Measurements from ENCODE around the gene PHF13. TPM values are rescaled to one million over a fixed set of nuclear protein-coding genes. Genes with fewer than 3 reads are reported as not detected.

PHF13 gene
- total and polyA plus RNA-seq, 9 of the 15 experiments (the other 6 are each of a cell fraction or from before 2014, with no cell fraction given): 1.8 to 36.1 (median 11.7) TPM

- CTCF ChIA-PET (ENCODE audit: low intra/inter-chr PET ratio): no interaction called here
- H3K4me3 ChIP-seq: no peak overlapping the region
- POLR2A ChIA-PET: no interaction called here
- DNase-seq (ENCODE audit: extremely low read depth in 1 of 4, low spot score in 3 of 4) (no peak), FAIRE-seq (no peak), ATAC-seq (no peak)
- H3K9ac ChIP-seq (ENCODE audit: insufficient read depth in 1 of 2, low read depth in 2 of 2, low read length in 2 of 2): no peak overlapping the region
- H3K9me3 ChIP-seq (replicated peaks; ENCODE audit: control insufficient read depth, insufficient read depth, low read depth, low read length): no peaks in the 10 kb centered on the region
- no peak overlapping the region for H3K27ac ChIP-seq (ENCODE audit: extremely low read depth, low read depth, low read length)
- H4K20me1 ChIP-seq (replicated peaks; ENCODE audit: control insufficient read depth, insufficient read depth, low read length): peaks cover 2% of the 10 kb centered on the region; the same call in 1 of the 2 replicates
- TF ChIP-seq EGR1 (conservative IDR thresholded peaks at IDR 0.05) (0 out of 2 replicates have a peak, but pooled peaks have one; percentile 23), RBM17 (IDR thresholded peaks at IDR 0.05; ENCODE audit: borderline replicate concordance, low read depth, low read length) (no peak)
- H3K4me2 ChIP-seq (ENCODE audit: insufficient read depth, low read length): no peak overlapping the region
- H3K4me1 ChIP-seq (replicated peaks in 1 of 2; ENCODE audit: control insufficient read depth in 2 of 2, insufficient read depth in 2 of 2, low read length in 2 of 2): peaks cover 0 to 14% of the 10 kb centered on the region in 2 experiments; a peak in 1 of 5 replicates
- no peak overlapping the region for H2AFZ ChIP-seq (ENCODE audit: low read depth, low read length)
- H3K27me3 ChIP-seq (ENCODE audit: control insufficient read depth in 2 of 2, insufficient read depth in 2 of 2, low read length in 2 of 2): no peaks in the 10 kb centered on the region
- whole genome bisulfite sequencing (ENCODE audit: insufficient coverage, low coverage, missing lambda C conversion rate): 98% methylated on average over 9 of the region's 9 CpGs
- in situ Hi-C loops (cut with MboI): loop anchor here (10.0 kb wide), 1 partner anchor 143 kb away; the partner anchor contains the start of gene PLEKHG5
- intact Hi-C loops (cut with micrococcal nuclease): no loop called here
- H3K36me3 ChIP-seq (ENCODE audit: control insufficient read depth, insufficient read depth, low read length): peaks cover 95% of the 10 kb centered on the region
- no TSS peak for BruUV-seq (replicated peaks)
- H3K79me2 ChIP-seq (ENCODE audit: control insufficient read depth, insufficient read depth, low read length): no peaks in the 10 kb centered on the region
- H3K9me1 ChIP-seq (ENCODE audit: control insufficient read depth, insufficient read depth, low read length): no peaks in the 10 kb centered on the region
Measured at GRCh38 chr1:6637770-6638169, 24.2 kb downstream of the PHF13 start.

GRCh38 chr1:6638226-6638625, 24.7 kb downstream of the PHF13 start:
- POLR2A ChIA-PET: no interaction called here
- no peak for DNase-seq (ENCODE audit: extremely low read depth in 1 of 4, low spot score in 3 of 4)
- no TSS peak for BruUV-seq (replicated peaks)
- Histone ChIP-seq H4K20me1 (replicated peaks; ENCODE audit: control insufficient read depth, insufficient read depth, low read length) (peaks cover 2% of the 10 kb centered on the region; the same call in 1 of the 2 replicates), H3K9me3 (replicated peaks; ENCODE audit: control insufficient read depth, insufficient read depth, low read depth, low read length) (no peaks in the 10 kb centered on the region), H3K27ac (ENCODE audit: extremely low read depth, low read depth, low read length) (no peak overlapping the region), H3K4me1 (replicated peaks in 1 of 2; ENCODE audit: control insufficient read depth in 2 of 2, insufficient read depth in 2 of 2, low read length in 2 of 2) (peaks cover 0 to 11% of the 10 kb centered on the region in 2 experiments; a peak in 1 of 5 replicates), H2AFZ (ENCODE audit: low read depth, low read length) (no peak overlapping the region), H3K27me3 (ENCODE audit: control insufficient read depth in 2 of 2, insufficient read depth in 2 of 2, low read length in 2 of 2) (no peaks in the 10 kb centered on the region), H3K9ac (ENCODE audit: insufficient read depth in 1 of 2, low read depth in 2 of 2, low read length in 2 of 2) (no peak overlapping the region), H3K9me1 (ENCODE audit: control insufficient read depth, insufficient read depth, low read length) (no peaks in the 10 kb centered on the region), H3K4me2 (ENCODE audit: insufficient read depth, low read length) (no peak overlapping the region), H3K36me3 (ENCODE audit: control insufficient read depth, insufficient read depth, low read length) (peaks cover 94% of the 10 kb centered on the region), H3K4me3 (no peak overlapping the region), H3K79me2 (ENCODE audit: control insufficient read depth, insufficient read depth, low read length) (no peaks in the 10 kb centered on the region)
- WGBS (ENCODE audit: insufficient coverage, low coverage, missing lambda C conversion rate): 89% methylated on average over 18 of the region's 18 CpGs
- ATAC-seq: no peak
- TF ChIP-seq ZBTB33 (CRISPR knock-in tag; IDR thresholded peaks at IDR 0.05) (0 out of 2 replicates have a peak, but pooled peaks have one; percentile 37), THAP7 (CRISPR knock-in tag; IDR thresholded peaks at IDR 0.05) (no peak)
- in situ Hi-C loops (cut with MboI): loop anchor here (10.0 kb wide), 1 partner anchor 143 kb away; the partner anchor contains the start of gene PLEKHG5
- intact Hi-C loops (cut with micrococcal nuclease): no loop called here
- CTCF ChIA-PET (ENCODE audit: low intra/inter-chr PET ratio): no interaction called here
- FAIRE-seq: no peak

Measured in K562 (cell line).